Osteocyte (in vitro differentiated cells): Measurements from ENCODE around the gene RIMS3. TPM values are rescaled to one million over a fixed set of nuclear protein-coding genes. Genes with fewer than 3 reads are reported as not detected.

ENCODE experiments used
- DNase-seq: peaks from one replicate; pipeline ENCODE4 v3.0.0; 2021; ENCODE audit warnings: mixed read lengths; ENCODE audit not compliant: unreplicated experiment; ENCODE audit errors: extremely low spot score
- H3K27ac Mint-ChIP-seq: one replicate; pipeline ENCODE4 v1.8.0; 2021; ENCODE audit warnings: mild to moderate bottlenecking, mixed read lengths; ENCODE audit not compliant: unreplicated experiment
- H3K27me3 Mint-ChIP-seq: one replicate; pipeline ENCODE4 v1.8.0; 2021; ENCODE audit warnings: mixed read lengths; ENCODE audit not compliant: unreplicated experiment
- H3K36me3 Mint-ChIP-seq: one replicate; pipeline ENCODE4 v1.8.0; 2021; ENCODE audit warnings: mixed read lengths; ENCODE audit not compliant: unreplicated experiment
- H3K4me1 Mint-ChIP-seq: one replicate; pipeline ENCODE4 v1.8.0; 2021; ENCODE audit warnings: mixed read lengths; ENCODE audit not compliant: unreplicated experiment
- H3K4me3 Mint-ChIP-seq: one replicate; pipeline ENCODE4 v1.8.0; 2021; ENCODE audit warnings: mild to moderate bottlenecking, moderate library complexity, mixed read lengths; ENCODE audit not compliant: unreplicated experiment
- H3K9me3 Mint-ChIP-seq: one replicate; pipeline ENCODE4 v1.8.0; 2021; ENCODE audit warnings: mixed read lengths; ENCODE audit not compliant: unreplicated experiment
- total RNA-seq: library from RNA; stranded (reverse); gene quantifications from 2 replicates; pipeline ENCODE4 v1.2.1, GENCODE V29; 2021
- TF ChIP-seq, protein P1 (sequence below): fragments of 200-600 bp; sonication (generic); IDR thresholded peaks from 2 replicates; pipeline ENCODE4 v1.5.0; 2021; ENCODE audit warnings: antibody characterized with exemption, mild to moderate bottlenecking, moderate library complexity

The RIMS3 gene
- total RNA-seq, 1 donor from 2014 or later, result 16.5 TPM

GRCh38 chr1:40640314-40641076, 25.0 kb downstream of the RIMS3 start:
- TF ChIP-seq, protein P1, sequence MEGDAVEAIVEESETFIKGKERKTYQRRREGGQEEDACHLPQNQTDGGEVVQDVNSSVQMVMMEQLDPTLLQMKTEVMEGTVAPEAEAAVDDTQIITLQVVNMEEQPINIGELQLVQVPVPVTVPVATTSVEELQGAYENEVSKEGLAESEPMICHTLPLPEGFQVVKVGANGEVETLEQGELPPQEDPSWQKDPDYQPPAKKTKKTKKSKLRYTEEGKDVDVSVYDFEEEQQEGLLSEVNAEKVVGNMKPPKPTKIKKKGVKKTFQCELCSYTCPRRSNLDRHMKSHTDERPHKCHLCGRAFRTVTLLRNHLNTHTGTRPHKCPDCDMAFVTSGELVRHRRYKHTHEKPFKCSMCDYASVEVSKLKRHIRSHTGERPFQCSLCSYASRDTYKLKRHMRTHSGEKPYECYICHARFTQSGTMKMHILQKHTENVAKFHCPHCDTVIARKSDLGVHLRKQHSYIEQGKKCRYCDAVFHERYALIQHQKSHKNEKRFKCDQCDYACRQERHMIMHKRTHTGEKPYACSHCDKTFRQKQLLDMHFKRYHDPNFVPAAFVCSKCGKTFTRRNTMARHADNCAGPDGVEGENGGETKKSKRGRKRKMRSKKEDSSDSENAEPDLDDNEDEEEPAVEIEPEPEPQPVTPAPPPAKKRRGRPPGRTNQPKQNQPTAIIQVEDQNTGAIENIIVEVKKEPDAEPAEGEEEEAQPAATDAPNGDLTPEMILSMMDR, result no peak
- DNase-seq, result no peak
- Mint-ChIP-seq H3K36me3 (peaks cover 9% of the 10 kb centered on the region), H3K4me3 (no peak overlapping the region), H3K27me3 (no peaks in the 10 kb centered on the region), H3K27ac (no peak overlapping the region), H3K4me1 (no peaks in the 10 kb centered on the region), H3K9me3 (no peaks in the 10 kb centered on the region)

GRCh38 chr1:40638097-40639036, 27.1 kb downstream of the RIMS3 start:
- Mint-ChIP-seq H3K27ac (no peak overlapping the region), H3K36me3 (peaks cover 9% of the 10 kb centered on the region), H3K4me3 (no peak overlapping the region), H3K27me3 (no peaks in the 10 kb centered on the region), H3K4me1 (no peaks in the 10 kb centered on the region), H3K9me3 (no peaks in the 10 kb centered on the region)
- TF ChIP-seq, protein P1, result no peak
- no peak for DNase-seq

GRCh38 chr1:40637470-40638007, 27.9 kb downstream of the RIMS3 start:
- H3K4me3 Mint-ChIP-seq, result no peak overlapping the region
- no peak overlapping the region for H3K27ac Mint-ChIP-seq
- peaks cover 9% of the 10 kb centered on the region for H3K36me3 Mint-ChIP-seq
- H3K27me3 Mint-ChIP-seq, result no peaks in the 10 kb centered on the region
- no peaks in the 10 kb centered on the region for H3K4me1 Mint-ChIP-seq
- TF ChIP-seq, protein P1, result no peak
- no peaks in the 10 kb centered on the region for H3K9me3 Mint-ChIP-seq
- no peak for DNase-seq

- no peaks in the 10 kb centered on the region for H3K27me3 Mint-ChIP-seq
- TF ChIP-seq, protein P1, result no peak
- no peak overlapping the region for H3K4me3 Mint-ChIP-seq
- H3K27ac Mint-ChIP-seq, result no peak overlapping the region
- no peaks in the 10 kb centered on the region for H3K9me3 Mint-ChIP-seq
- peaks cover 9% of the 10 kb centered on the region for H3K36me3 Mint-ChIP-seq
- no peak for DNase-seq
- no peaks in the 10 kb centered on the region for H3K4me1 Mint-ChIP-seq
These were observed 28.7 kb downstream of the RIMS3 start for GRCh38 chr1:40636777-40637176.
